GM12801 (cell line): Measurements from ENCODE around the gene CACUL1.

Source experiments
- CTCF ChIP-seq: IDR thresholded peaks from one replicate; pipeline ENCODE4 v1.5.1; 2011; ENCODE audit warnings: control low read depth; ENCODE audit not compliant: insufficient read length; ENCODE audit errors: extremely low read depth

The CACUL1 gene

DNA sequence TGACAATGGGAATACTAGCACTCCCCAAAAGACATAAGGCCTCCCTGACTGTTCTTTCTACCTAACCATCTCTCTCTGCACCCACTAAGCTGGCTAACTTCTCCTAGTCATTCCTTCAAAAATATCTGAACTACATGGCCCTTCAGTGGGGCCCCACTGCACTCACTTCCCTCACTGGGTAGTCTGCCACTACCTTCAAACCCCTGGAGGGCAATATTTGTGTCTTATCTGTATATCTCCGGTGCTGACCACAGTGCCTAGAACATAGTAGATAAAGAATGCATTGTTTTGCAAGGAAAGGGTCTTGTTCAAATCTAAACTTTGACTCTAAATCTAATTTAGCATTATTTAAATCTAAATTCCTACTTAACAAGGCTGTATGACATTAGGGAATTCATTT lies 44.3 kb downstream of the CACUL1 start:
- TF ChIP-seq CTCF: no peak

DNA sequence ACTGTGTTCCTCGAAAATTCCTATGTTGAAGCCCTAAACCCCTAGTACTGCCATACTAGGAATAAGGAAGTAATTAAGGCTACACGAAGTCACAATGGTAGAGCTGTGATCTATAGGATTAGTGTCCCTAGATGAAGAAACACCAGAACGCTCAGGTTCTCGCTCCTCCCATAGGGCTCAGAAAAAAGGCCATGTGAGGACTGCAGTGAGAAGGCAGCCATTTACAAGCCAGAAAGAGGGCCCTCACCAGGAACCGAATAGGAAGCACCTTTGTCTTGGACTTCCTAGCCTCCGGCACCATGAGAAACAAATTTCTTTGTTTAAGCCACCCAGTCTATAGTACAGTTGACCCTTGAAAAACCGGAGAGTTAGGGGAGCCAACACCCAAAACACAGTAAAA lies 46.2 kb downstream of the CACUL1 start:
- no peak for TF ChIP-seq CTCF

- TF ChIP-seq CTCF: no peak
Observed at GRCh38 chr10:118704711-118705110, 50.1 kb downstream of the CACUL1 start.

GRCh38 chr10:118701529-118702323 lies 53.0 kb downstream of the CACUL1 start:
- TF ChIP-seq CTCF: no peak

- TF ChIP-seq CTCF: no peak
Observed at GRCh38 chr10:118698421-118698820, 56.3 kb downstream of the CACUL1 start.

- TF ChIP-seq CTCF: no peak
Observed at GRCh38 chr10:118694848-118695247, 59.9 kb downstream of the CACUL1 start.

- no peak for TF ChIP-seq CTCF
Observed at GRCh38 chr10:118692872-118693271, 61.9 kb downstream of the CACUL1 start.
